ENCODE measurements around the gene DUS1L. TPM values are rescaled to one million over a fixed set of nuclear protein-coding genes. Genes with fewer than 3 reads are reported as not detected.
A peak's percentile ranks its signal among the peaks of the same experiment; 100 is the strongest.

The DUS1L gene
- total RNA-seq, 1 experiment from 2014 or later = 132 TPM

DNA sequence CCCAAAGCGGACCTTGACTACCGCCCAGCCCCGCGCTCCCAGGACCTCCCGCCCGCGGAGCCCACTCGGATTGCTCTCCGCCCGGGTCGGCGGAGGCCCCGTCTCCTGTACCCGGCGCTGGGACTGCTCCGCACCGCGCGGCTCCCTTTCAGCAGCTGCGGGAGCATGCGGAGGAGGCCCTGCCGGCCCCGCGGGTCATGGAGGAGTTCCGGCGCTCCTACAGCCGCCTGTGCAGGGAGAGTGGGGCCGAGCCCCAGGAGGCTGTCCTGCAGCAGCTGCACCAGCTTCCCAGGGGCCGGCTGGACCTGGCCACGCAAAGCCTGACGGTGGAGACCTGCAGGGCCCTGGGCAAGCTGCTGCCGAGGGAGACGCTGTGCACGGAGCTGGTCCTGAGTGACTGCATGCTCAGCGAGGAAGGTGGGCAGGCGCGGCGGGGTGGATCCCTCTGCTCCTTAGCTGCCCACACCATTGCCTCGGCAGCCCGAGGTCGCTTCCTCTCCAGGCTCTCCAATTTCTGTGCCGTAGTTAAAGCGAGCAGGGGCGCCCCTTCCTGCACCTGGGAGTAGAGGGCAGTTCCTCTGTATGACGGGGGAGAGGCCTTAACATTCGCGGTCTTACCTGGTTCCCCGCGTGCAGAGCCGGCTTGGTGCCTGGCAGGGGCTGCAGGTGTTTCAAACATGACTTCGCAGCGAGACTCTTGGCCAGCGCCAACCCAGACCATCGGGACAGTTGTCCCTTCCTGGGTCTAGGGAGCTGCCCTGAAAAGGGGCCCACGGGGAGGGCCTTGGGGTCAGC lies 42.0 kb downstream of the DUS1L start:
- H3K27me3 Mint-ChIP-seq (ENCODE audit: unreplicated experiment) = no peaks in the 10 kb centered on the region
- TF ChIP-seq, protein P1, sequence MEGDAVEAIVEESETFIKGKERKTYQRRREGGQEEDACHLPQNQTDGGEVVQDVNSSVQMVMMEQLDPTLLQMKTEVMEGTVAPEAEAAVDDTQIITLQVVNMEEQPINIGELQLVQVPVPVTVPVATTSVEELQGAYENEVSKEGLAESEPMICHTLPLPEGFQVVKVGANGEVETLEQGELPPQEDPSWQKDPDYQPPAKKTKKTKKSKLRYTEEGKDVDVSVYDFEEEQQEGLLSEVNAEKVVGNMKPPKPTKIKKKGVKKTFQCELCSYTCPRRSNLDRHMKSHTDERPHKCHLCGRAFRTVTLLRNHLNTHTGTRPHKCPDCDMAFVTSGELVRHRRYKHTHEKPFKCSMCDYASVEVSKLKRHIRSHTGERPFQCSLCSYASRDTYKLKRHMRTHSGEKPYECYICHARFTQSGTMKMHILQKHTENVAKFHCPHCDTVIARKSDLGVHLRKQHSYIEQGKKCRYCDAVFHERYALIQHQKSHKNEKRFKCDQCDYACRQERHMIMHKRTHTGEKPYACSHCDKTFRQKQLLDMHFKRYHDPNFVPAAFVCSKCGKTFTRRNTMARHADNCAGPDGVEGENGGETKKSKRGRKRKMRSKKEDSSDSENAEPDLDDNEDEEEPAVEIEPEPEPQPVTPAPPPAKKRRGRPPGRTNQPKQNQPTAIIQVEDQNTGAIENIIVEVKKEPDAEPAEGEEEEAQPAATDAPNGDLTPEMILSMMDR (IDR thresholded peaks at IDR 0.05; ENCODE audit: unreplicated experiment) = no peak
- H3K36me3 Mint-ChIP-seq (ENCODE audit: insufficient read depth, unreplicated experiment) = peaks cover 57% of the 10 kb centered on the region
- CTCF ChIA-PET = interaction anchor here (1.3 to 4.6 kb wide), 4 partner anchors 14 to 107 kb away, joined by 3 to 45 read pairs (median 14); partner anchors contain the start of genes DCXR and NOTUM
- H3K4me1 Mint-ChIP-seq (ENCODE audit: low read depth, unreplicated experiment) = peaks cover 8% of the 10 kb centered on the region
- H3K9me3 Mint-ChIP-seq (ENCODE audit: low read depth, unreplicated experiment) = no peaks in the 10 kb centered on the region
- peak; percentile 16 for DNase-seq
- peak overlapping the region; percentile 81 for H3K4me3 Mint-ChIP-seq (ENCODE audit: low read depth, unreplicated experiment)
- H3K27ac Mint-ChIP-seq (ENCODE audit: unreplicated experiment) = peak overlapping the region; percentile 76
- BruUV-seq (replicated peaks) = no TSS peak
- intact Hi-C loops (cut with micrococcal nuclease; ENCODE audit: unreplicated experiment) = loop anchor here (2.0 to 5.0 kb wide), 2 partner anchors 69 to 129 kb away; no protein-coding TSS in a partner anchor

DNA sequence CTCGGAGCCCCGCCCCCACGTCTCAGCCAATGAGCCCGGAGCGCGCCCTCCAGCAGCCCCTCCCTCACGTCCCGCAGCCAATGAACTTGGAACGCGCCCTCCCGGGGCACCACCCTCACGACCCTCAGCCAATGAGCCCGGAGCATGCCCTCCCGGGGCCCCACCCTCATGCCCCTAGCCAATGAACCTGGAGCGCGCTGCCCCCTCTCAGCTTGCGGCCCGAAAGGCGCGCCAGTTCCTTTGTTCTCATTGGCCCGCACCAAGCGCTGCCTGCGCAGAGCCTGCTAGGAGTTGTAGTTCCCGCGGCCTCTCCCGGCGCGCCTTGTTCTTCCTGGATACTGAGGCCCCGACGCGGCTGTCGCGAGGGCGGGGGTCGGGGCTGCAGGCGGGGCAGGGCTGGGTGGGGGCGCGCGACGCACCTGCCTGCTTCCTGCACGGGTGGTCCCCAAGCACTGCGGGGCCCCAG lies 42.6 kb downstream of the DUS1L start, which contains the start of gene LRRC45:
Gene LRRC45, plus strand, starts transcription at position 325 of the 466 bp plus-strand sequence. CDS start 339 bp downstream, outside the sequence.
- no peaks in the 10 kb centered on the region for H3K27me3 Mint-ChIP-seq (ENCODE audit: unreplicated experiment)
- peak within 1 kb of the TSS; percentile 81 for H3K4me3 Mint-ChIP-seq (ENCODE audit: low read depth, unreplicated experiment)
- TF ChIP-seq, protein P1 (IDR thresholded peaks at IDR 0.05; ENCODE audit: unreplicated experiment) = no peak
- intact Hi-C loops (cut with micrococcal nuclease; ENCODE audit: unreplicated experiment) = loop anchor here (2.0 to 5.0 kb wide), 2 partner anchors 68 to 129 kb away; no protein-coding TSS in a partner anchor
- no peaks in the 10 kb centered on the region for H3K9me3 Mint-ChIP-seq (ENCODE audit: low read depth, unreplicated experiment)
- H3K36me3 Mint-ChIP-seq (ENCODE audit: insufficient read depth, unreplicated experiment) = peaks cover 63% of the 10 kb centered on the region
- peaks cover 8% of the 10 kb centered on the region for H3K4me1 Mint-ChIP-seq (ENCODE audit: low read depth, unreplicated experiment)
- CTCF ChIA-PET = interaction anchor here (0.6 to 4.6 kb wide), 13 partner anchors 15 to 232 kb away, joined by 3 to 45 read pairs (median 4); partner anchors contain the start of genes DCXR and NOTUM
- peak; percentile 100 for DNase-seq
- peak within 1 kb of the TSS; percentile 76 for H3K27ac Mint-ChIP-seq (ENCODE audit: unreplicated experiment)
- no TSS peak for BruUV-seq (replicated peaks)

DNA sequence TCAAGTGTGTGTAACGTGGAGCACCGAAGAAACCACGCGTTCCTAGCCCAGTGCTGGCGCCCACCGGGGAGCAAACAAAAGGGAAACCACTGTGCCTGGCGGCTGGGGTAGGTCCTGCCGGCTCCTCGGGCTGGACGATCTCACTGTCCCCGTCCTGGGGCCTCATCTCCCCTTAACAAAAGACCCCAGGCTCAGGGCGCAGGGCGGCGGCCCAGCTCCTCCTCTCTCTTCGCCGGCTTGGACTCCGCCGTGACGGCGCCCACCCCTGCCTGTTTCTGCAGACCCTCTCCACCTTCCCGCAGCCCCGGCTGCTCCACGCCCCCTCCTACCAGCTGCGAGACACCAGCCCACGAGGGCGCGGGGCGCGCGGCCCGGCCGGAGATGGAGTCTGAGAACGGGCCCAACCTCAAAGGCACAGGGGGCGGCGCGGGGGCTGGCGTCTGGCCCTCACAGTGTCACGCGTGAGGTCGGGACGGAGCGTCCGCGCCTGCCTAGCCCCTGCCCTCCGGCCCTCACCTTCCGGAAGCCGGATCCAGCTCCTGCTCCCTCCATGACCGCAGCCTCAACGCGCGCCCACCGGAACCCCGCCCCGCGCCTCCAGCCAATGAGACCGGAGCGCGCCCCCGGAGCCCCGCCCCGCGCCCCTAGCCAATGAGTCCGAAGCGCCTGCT lies 43.2 kb downstream of the DUS1L start, which contains the start of gene CENPX:
Gene CENPX, minus strand, starts transcription at position 569 of the 671 bp plus-strand sequence. Its CDS starts 17 bp downstream, at position 552.
- Mint-ChIP-seq H3K4me1 (ENCODE audit: low read depth, unreplicated experiment) (peaks cover 8% of the 10 kb centered on the region), H3K4me3 (ENCODE audit: low read depth, unreplicated experiment) (peak within 1 kb of the TSS; percentile 81), H3K27me3 (ENCODE audit: unreplicated experiment) (no peaks in the 10 kb centered on the region), H3K36me3 (ENCODE audit: insufficient read depth, unreplicated experiment) (peaks cover 66% of the 10 kb centered on the region), H3K9me3 (ENCODE audit: low read depth, unreplicated experiment) (no peaks in the 10 kb centered on the region), H3K27ac (ENCODE audit: unreplicated experiment) (peak within 1 kb of the TSS; percentile 76)
- DNase-seq = no peak
- TF ChIP-seq, protein P1 (IDR thresholded peaks at IDR 0.05; ENCODE audit: unreplicated experiment) = no peak
- BruUV-seq (replicated peaks) = no TSS peak
- intact Hi-C loops (cut with micrococcal nuclease; ENCODE audit: unreplicated experiment) = loop anchor here (2.0 to 5.0 kb wide), 2 partner anchors 68 to 130 kb away; no protein-coding TSS in a partner anchor
- CTCF ChIA-PET = interaction anchor here (0.6 to 4.6 kb wide), 14 partner anchors 14 to 232 kb away, joined by 3 to 45 read pairs (median 4); partner anchors contain the start of genes DCXR and NOTUM

DNA sequence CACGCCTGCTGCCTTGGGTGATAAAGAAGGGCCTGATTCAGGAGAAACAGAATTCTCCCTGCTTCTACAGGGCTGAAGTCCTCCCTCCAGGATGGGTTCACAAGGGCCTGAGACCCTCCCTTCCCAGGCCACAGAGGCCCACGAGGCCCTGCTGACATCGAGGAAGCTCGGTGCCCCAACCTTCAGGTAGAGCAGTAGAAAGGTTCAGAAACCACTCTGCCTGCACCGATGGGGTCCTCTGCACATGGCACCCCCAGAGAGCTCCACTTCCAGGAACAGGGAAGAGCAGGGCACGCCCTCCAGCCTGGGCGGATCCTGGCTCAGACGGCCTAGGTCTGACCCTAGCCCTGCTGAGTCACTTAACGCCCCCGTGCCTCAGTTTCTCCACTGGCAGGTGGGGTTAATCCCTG lies 43.7 kb downstream of the DUS1L start:
- no peaks in the 10 kb centered on the region for H3K27me3 Mint-ChIP-seq (ENCODE audit: unreplicated experiment)
- no peak for DNase-seq
- CTCF ChIA-PET = interaction anchor here (1.3 to 4.6 kb wide), 4 partner anchors 16 to 67 kb away, joined by 3 to 45 read pairs (median 14); partner anchors contain the start of genes DCXR and NOTUM
- no peaks in the 10 kb centered on the region for H3K9me3 Mint-ChIP-seq (ENCODE audit: low read depth, unreplicated experiment)
- peaks cover 8% of the 10 kb centered on the region for H3K4me1 Mint-ChIP-seq (ENCODE audit: low read depth, unreplicated experiment)
- H3K4me3 Mint-ChIP-seq (ENCODE audit: low read depth, unreplicated experiment) = peak overlapping the region; percentile 81
- TF ChIP-seq, protein P1 (IDR thresholded peaks at IDR 0.05; ENCODE audit: unreplicated experiment) = no peak
- peak overlapping the region; percentile 30 for H3K27ac Mint-ChIP-seq (ENCODE audit: unreplicated experiment)
- intact Hi-C loops (cut with micrococcal nuclease; ENCODE audit: unreplicated experiment) = loop anchor here (2.0 to 5.0 kb wide), 3 partner anchors 61 to 130 kb away; partner anchors contain the start of gene NOTUM
- BruUV-seq (replicated peaks) = no TSS peak
- peaks cover 65% of the 10 kb centered on the region for H3K36me3 Mint-ChIP-seq (ENCODE audit: insufficient read depth, unreplicated experiment)

All from Calu3 (cell line).